MG63 (cell line): ENCODE results near the gene SAAL1. TPM values are rescaled to one million over a fixed set of nuclear protein-coding genes. Genes with fewer than 3 reads are reported as not detected.

Experiments
- DNase-seq: peaks from one replicate; pipeline ENCODE4 v3.0.0-alpha.2; 2020
- H3K27me3 ChIP-seq: fragments of 250-450 bp; sonication (Bioruptor Pico); 2 replicates; pipeline ENCODE4 v1.5.1; 2020; ENCODE audit warnings: mild to moderate bottlenecking, moderate library complexity
- H3K36me3 ChIP-seq: fragments of 250-450 bp; sonication (Bioruptor Pico); 2 replicates; pipeline ENCODE4 v1.5.1; 2020; ENCODE audit warnings: mild to moderate bottlenecking, moderate library complexity
- H3K4me3 ChIP-seq: fragments of 250-450 bp; sonication (Bioruptor Pico); 2 replicates; pipeline ENCODE4 v1.5.1; 2020; ENCODE audit warnings: mild to moderate bottlenecking, moderate library complexity
- H3K9me3 ChIP-seq: fragments of 250-450 bp; sonication (Bioruptor Pico); 2 replicates; pipeline ENCODE4 v1.5.1; 2020; ENCODE audit warnings: mild to moderate bottlenecking, moderate library complexity
- total RNA-seq: library from RNA; depleted of rRNA; stranded (reverse); fragments of >200 nt; shearing (Covaris generic); gene quantifications from 2 replicates; pipeline ENCODE4 v1.2.3, GENCODE V29; 2014; ENCODE audit warnings: low replicate concordance; rRNA removed

SAAL1 gene
- total RNA-seq, 1 experiment from 2014 or later: 24.8 TPM

- Histone ChIP-seq H3K9me3 (no peaks in the 10 kb centered on the region), H3K36me3 (no peaks in the 10 kb centered on the region), H3K27me3 (no peaks in the 10 kb centered on the region), H3K4me3 (no peak overlapping the region)
- DNase-seq: no peak
These were observed 44.5 kb downstream of the SAAL1 start for GRCh38 chr11:18061351-18061750.

DNA sequence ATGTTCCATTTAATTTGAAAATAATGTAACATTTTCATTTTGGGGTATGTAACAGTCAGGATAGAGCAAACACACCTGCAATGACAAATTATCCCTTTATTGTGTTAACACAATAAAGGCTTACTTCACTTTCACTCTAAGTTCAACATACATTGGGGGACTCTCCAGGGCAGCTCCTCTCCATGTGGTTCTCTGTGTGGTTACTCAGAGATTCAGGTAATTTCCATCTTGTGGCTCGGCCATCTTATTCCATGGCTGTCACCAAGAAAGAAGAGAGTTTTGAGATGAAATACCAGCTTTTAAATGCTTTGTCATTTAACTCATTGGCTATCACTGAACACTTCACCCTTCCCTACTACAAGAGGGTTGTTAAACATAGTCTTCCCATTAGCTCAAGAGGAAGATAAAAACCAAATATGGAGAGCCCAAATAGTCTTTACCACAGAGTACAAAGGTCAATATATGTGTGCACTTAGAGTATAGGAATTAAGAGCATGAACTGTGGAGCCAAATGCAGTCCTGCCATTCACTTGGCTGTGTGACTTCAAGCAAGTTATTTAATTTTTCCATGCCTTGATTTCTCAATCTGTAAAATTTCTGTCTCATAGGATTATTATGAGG is 49.2 kb downstream of the SAAL1 start:
- Histone ChIP-seq H3K9me3 (no peaks in the 10 kb centered on the region), H3K4me3 (no peak overlapping the region), H3K36me3 (no peaks in the 10 kb centered on the region), H3K27me3 (no peaks in the 10 kb centered on the region)
- no peak for DNase-seq

GRCh38 chr11:18054511-18055103 is 51.3 kb downstream of the SAAL1 start:
- DNase-seq: no peak
- Histone ChIP-seq H3K4me3 (no peak overlapping the region), H3K27me3 (no peaks in the 10 kb centered on the region), H3K36me3 (no peaks in the 10 kb centered on the region), H3K9me3 (no peaks in the 10 kb centered on the region)

- Histone ChIP-seq H3K36me3 (no peaks in the 10 kb centered on the region), H3K27me3 (no peaks in the 10 kb centered on the region; the same call in 1 of the 2 replicates), H3K9me3 (no peaks in the 10 kb centered on the region), H3K4me3 (no peak overlapping the region)
- DNase-seq: no peak
These were observed 55.0 kb downstream of the SAAL1 start for GRCh38 chr11:18050848-18051247.

- peak; percentile 30 for DNase-seq
- Histone ChIP-seq H3K27me3 (no peaks in the 10 kb centered on the region; the same call in 1 of the 2 replicates), H3K9me3 (no peaks in the 10 kb centered on the region), H3K4me3 (no peak within 1 kb of the TSS), H3K36me3 (no peaks in the 10 kb centered on the region)
These were observed 59.6 kb downstream of the SAAL1 start, which contains the start of gene TPH1 for GRCh38 chr11:18046116-18046777. Gene TPH1, minus strand, starts transcription at chr11:18046269. Its CDS starts 5,507 bp downstream, at chr11:18040762.

- H3K4me3 ChIP-seq: no peak overlapping the region
- no peaks in the 10 kb centered on the region for H3K9me3 ChIP-seq
- no peaks in the 10 kb centered on the region for H3K36me3 ChIP-seq
- DNase-seq: no peak
- H3K27me3 ChIP-seq: no peaks in the 10 kb centered on the region
These were observed 69.4 kb downstream of the SAAL1 start for GRCh38 chr11:18036456-18036855.

Other genes starting within 250 kb of the SAAL1 start
- gene SERGEF, start 93.0 kb downstream of the SAAL1 start, total RNA-seq: 14.0 and 19.0 TPM in 2 replicates
- 0.15 TPM in 1 of 2 replicates, not detected in the other for gene TPH1, start 59.8 kb downstream of the SAAL1 start, total RNA-seq
- not detected in 2 replicates for gene MRGPRX3, start 26.5 kb upstream of the SAAL1 start, total RNA-seq
- gene MRGPRX4, start 66.8 kb upstream of the SAAL1 start, total RNA-seq: not detected in 2 replicates
- not detected in 2 replicates for gene SAA4, start 130.7 kb upstream of the SAAL1 start, total RNA-seq
- gene SAA2, start 142.6 kb upstream of the SAAL1 start, total RNA-seq: 0.43 and 0.84 TPM in 2 replicates
- gene SAA1, start 160.2 kb upstream of the SAAL1 start, total RNA-seq: not detected in 2 replicates
- 13.2 and 41.2 TPM in 2 replicates for gene HPS5, start 216.1 kb upstream of the SAAL1 start, total RNA-seq
- 46.7 and 60.7 TPM in 2 replicates for gene GTF2H1, start 216.5 kb upstream of the SAAL1 start, total RNA-seq